HL-60 (cell line): ENCODE data around the gene TMTC1.

Source experiments
- DNase-seq, 2 experiments: peaks; one replicate each; pipeline ENCODE4 v3.0.0-alpha.2; 2010 to 2020; ENCODE audit warnings: low read depth in 1 of 2, low spot score in 1 of 2
- H3K27ac ChIP-seq: fragments of 250-450 bp; sonication (Bioruptor Pico); replicated peaks from 2 replicates; pipeline ENCODE4 v1.5.1; 2020; ENCODE audit warnings: mild to moderate bottlenecking, moderate library complexity
- H3K27me3 ChIP-seq: fragments of 250-450 bp; sonication (Bioruptor Pico); 2 replicates; pipeline ENCODE4 v1.5.1; 2021; ENCODE audit warnings: mild to moderate bottlenecking, moderate library complexity; ENCODE audit not compliant: insufficient read depth, poor library complexity, severe bottlenecking
- H3K4me3 ChIP-seq: replicated peaks from 2 replicates; pipeline ENCODE4 v1.5.1; 2011; ENCODE audit warnings: mild to moderate bottlenecking, control low read depth, low read length; ENCODE audit not compliant: insufficient read depth
- GABPA ChIP-seq: IDR thresholded peaks from 2 replicates; pipeline ENCODE4 v1.6.1; 2012; ENCODE audit warnings: low read depth
- POLR2AphosphoS5 ChIP-seq: IDR thresholded peaks from 2 replicates; pipeline ENCODE4 v1.6.1; 2012; ENCODE audit warnings: low read depth
- SPI1 ChIP-seq: IDR thresholded peaks from 2 replicates; pipeline ENCODE4 v1.6.1; 2012; ENCODE audit warnings: low read depth, mild to moderate bottlenecking, borderline replicate concordance
- TF ChIP-seq, protein P1 (sequence below): IDR thresholded peaks from one replicate; pipeline ENCODE4 v1.5.1; 2011; ENCODE audit warnings: low read length, control low read depth, inconsistent platforms; ENCODE audit not compliant: insufficient read depth
- TF ChIP-seq, protein P2 (sequence below): IDR thresholded peaks from 2 replicates; pipeline ENCODE4 v1.6.1; 2012; ENCODE audit warnings: low read depth; ENCODE audit not compliant: insufficient replicate concordance

The TMTC1 gene

DNA sequence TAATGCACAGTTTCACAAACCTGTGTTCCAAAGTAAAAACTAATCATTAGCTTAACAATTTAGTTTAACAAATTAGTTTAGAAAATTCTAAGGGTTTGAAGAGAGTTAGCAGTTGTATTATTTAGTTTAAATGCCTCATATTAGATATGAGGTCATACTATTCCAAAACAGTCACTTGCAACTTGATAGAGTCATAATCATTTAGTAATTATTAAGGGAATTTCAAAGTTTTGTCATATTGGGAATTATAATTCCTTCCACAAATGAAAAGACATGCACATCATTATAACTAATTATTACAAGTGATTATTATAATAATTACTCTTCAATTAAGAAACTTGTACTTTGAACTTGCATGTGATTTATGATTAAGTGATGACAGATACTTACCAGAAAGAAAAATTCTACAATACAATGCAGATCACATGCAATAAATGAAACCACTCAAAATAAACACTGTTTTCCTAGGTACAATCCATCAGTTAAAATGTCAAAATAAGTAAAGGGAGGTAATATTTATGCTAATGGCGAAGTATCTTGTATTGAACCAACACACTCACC is 66.1 kb downstream of the TMTC1 start:
- peaks cover 3% of the 10 kb centered on the region for H3K27me3 ChIP-seq
- no peak overlapping the region for H3K27ac ChIP-seq
- DNase-seq = no peak
- TF ChIP-seq SPI1 (no peak), POLR2AphosphoS5 (no peak)
- TF ChIP-seq, protein P1, sequence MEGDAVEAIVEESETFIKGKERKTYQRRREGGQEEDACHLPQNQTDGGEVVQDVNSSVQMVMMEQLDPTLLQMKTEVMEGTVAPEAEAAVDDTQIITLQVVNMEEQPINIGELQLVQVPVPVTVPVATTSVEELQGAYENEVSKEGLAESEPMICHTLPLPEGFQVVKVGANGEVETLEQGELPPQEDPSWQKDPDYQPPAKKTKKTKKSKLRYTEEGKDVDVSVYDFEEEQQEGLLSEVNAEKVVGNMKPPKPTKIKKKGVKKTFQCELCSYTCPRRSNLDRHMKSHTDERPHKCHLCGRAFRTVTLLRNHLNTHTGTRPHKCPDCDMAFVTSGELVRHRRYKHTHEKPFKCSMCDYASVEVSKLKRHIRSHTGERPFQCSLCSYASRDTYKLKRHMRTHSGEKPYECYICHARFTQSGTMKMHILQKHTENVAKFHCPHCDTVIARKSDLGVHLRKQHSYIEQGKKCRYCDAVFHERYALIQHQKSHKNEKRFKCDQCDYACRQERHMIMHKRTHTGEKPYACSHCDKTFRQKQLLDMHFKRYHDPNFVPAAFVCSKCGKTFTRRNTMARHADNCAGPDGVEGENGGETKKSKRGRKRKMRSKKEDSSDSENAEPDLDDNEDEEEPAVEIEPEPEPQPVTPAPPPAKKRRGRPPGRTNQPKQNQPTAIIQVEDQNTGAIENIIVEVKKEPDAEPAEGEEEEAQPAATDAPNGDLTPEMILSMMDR = no peak
- no peak overlapping the region for H3K4me3 ChIP-seq

DNA sequence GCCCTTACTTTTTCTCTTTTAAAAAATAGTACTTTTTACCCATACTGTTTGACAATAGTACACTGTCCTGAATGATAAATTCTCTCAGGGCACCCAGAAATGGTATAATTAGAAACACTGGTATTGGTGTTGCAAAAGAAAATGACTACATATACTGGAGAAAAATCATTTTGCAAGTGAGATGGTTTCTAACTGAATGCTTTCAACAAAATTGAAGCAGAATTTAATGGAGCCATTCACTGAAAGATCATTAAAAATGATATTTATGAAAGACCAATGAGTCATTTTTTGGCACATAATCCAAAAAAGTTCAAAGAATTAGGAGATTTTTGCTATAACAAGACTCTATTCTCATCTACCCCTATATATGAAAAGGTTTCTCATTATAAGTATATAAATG is 68.8 kb downstream of the TMTC1 start:
- TF ChIP-seq, protein P2, sequence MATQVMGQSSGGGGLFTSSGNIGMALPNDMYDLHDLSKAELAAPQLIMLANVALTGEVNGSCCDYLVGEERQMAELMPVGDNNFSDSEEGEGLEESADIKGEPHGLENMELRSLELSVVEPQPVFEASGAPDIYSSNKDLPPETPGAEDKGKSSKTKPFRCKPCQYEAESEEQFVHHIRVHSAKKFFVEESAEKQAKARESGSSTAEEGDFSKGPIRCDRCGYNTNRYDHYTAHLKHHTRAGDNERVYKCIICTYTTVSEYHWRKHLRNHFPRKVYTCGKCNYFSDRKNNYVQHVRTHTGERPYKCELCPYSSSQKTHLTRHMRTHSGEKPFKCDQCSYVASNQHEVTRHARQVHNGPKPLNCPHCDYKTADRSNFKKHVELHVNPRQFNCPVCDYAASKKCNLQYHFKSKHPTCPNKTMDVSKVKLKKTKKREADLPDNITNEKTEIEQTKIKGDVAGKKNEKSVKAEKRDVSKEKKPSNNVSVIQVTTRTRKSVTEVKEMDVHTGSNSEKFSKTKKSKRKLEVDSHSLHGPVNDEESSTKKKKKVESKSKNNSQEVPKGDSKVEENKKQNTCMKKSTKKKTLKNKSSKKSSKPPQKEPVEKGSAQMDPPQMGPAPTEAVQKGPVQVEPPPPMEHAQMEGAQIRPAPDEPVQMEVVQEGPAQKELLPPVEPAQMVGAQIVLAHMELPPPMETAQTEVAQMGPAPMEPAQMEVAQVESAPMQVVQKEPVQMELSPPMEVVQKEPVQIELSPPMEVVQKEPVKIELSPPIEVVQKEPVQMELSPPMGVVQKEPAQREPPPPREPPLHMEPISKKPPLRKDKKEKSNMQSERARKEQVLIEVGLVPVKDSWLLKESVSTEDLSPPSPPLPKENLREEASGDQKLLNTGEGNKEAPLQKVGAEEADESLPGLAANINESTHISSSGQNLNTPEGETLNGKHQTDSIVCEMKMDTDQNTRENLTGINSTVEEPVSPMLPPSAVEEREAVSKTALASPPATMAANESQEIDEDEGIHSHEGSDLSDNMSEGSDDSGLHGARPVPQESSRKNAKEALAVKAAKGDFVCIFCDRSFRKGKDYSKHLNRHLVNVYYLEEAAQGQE = no peak
- TF ChIP-seq GABPA = no peak
- TF ChIP-seq, protein P1 = no peak
- no peak for TF ChIP-seq SPI1
- TF ChIP-seq POLR2AphosphoS5 = no peak
- Histone ChIP-seq H3K27me3 (peaks cover under 1% of the 10 kb centered on the region), H3K4me3 (no peak overlapping the region), H3K27ac (no peak overlapping the region)
- no peak for DNase-seq

DNA sequence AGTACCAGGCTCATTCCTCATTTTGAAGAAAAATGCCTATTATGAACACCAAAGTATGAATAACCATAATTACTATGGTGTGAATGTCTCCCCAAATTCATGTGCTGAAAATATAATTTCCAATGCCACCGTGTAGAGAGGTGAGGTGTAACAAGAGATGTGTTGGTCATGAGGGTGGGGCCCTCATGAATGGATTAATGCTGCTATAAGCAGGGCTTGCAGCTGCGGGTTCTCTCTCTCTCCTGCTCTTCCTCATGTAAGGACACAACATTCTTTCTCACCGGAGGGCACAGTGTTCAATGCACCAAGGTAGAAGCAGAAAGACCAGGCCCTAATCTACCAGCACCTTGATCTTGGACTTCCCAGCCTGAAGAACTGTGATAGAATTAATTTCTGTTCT is 70.0 kb downstream of the TMTC1 start:
- Histone ChIP-seq H3K4me3 (no peak overlapping the region), H3K27ac (no peak overlapping the region), H3K27me3 (no peaks in the 10 kb centered on the region)
- TF ChIP-seq, protein P1 = no peak
- TF ChIP-seq GABPA (no peak), POLR2AphosphoS5 (no peak), SPI1 (no peak)
- no peak for DNase-seq

DNA sequence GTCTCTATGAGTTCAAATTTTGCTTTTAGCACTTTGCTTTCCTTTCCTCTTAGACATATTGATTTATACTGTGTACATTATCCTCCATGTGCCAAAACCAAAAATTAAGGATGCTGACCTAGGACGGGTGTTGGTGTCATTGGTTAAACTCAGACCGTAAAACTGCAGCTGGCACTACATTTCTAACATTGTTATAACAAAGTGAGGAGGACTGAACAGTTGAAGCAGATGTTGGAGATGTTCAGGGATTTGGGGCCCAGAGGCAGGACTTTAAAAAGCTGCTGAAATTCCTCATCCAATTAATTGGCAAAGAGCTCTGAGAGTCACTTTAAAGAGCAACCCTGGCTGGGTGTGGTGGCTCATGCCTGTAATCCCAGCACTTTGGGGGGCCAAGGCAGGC is 72.4 kb downstream of the TMTC1 start:
- TF ChIP-seq, protein P1 = no peak
- TF ChIP-seq, protein P2 = no peak
- no peak for TF ChIP-seq GABPA
- TF ChIP-seq POLR2AphosphoS5 = no peak
- TF ChIP-seq SPI1 = no peak
- Histone ChIP-seq H3K4me3 (no peak overlapping the region), H3K27me3 (no peaks in the 10 kb centered on the region), H3K27ac (no peak overlapping the region)
- DNase-seq = no peak
